ENCODE data around the gene IRX3.

IRX3 gene

GRCh38 chr16:54275956-54276355 is 10.6 kb downstream of the IRX3 start:
- DNase-seq (ENCODE audit: extremely low read depth, low read depth) = no peak
- no peak for TF ChIP-seq CTCF (IDR thresholded peaks at IDR 0.05; ENCODE audit: low read depth, low read length, missing control alignments)
- H3K4me3 ChIP-seq (replicated peaks; ENCODE audit: low read depth, low read length) = no peak overlapping the region

- no peak for DNase-seq (ENCODE audit: extremely low read depth, low read depth)
- no peak overlapping the region for H3K4me3 ChIP-seq (replicated peaks; ENCODE audit: low read depth, low read length)
- TF ChIP-seq CTCF (IDR thresholded peaks at IDR 0.05; ENCODE audit: low read depth, low read length, missing control alignments) = no peak
Observed at GRCh38 chr16:54273566-54273965, 13.0 kb downstream of the IRX3 start.

GRCh38 chr16:54270711-54271110 is 15.9 kb downstream of the IRX3 start:
- no peak overlapping the region for H3K4me3 ChIP-seq (replicated peaks; ENCODE audit: low read depth, low read length)
- TF ChIP-seq CTCF (IDR thresholded peaks at IDR 0.05; ENCODE audit: low read depth, low read length, missing control alignments) = no peak
- DNase-seq (ENCODE audit: extremely low read depth, low read depth) = no peak

GRCh38 chr16:54269461-54269860 is 17.1 kb downstream of the IRX3 start:
- no peak overlapping the region for H3K4me3 ChIP-seq (replicated peaks; ENCODE audit: low read depth, low read length)
- no peak for TF ChIP-seq CTCF (IDR thresholded peaks at IDR 0.05; ENCODE audit: low read depth, low read length, missing control alignments)
- DNase-seq (ENCODE audit: extremely low read depth, low read depth) = no peak

GRCh38 chr16:54268766-54269165 is 17.8 kb downstream of the IRX3 start:
- H3K4me3 ChIP-seq (replicated peaks; ENCODE audit: low read depth, low read length) = no peak overlapping the region
- no peak for DNase-seq (ENCODE audit: extremely low read depth, low read depth)
- TF ChIP-seq CTCF (IDR thresholded peaks at IDR 0.05; ENCODE audit: low read depth, low read length, missing control alignments) = no peak

- no peak for DNase-seq (ENCODE audit: extremely low read depth, low read depth)
- no peak for TF ChIP-seq CTCF (IDR thresholded peaks at IDR 0.05; ENCODE audit: low read depth, low read length, missing control alignments)
- no peak overlapping the region for H3K4me3 ChIP-seq (replicated peaks; ENCODE audit: low read depth, low read length)
Observed at GRCh38 chr16:54268340-54268739, 18.2 kb downstream of the IRX3 start.

GRCh38 chr16:54266363-54266955 is 20.1 kb downstream of the IRX3 start:
- DNase-seq (ENCODE audit: extremely low read depth, low read depth) = no peak
- no peak overlapping the region for H3K4me3 ChIP-seq (replicated peaks; ENCODE audit: low read depth, low read length)
- TF ChIP-seq CTCF (IDR thresholded peaks at IDR 0.05; ENCODE audit: low read depth, low read length, missing control alignments) = no peak

Data from HFF-Myc (cell line).